NCI-H2227 treated with DMSO at 0.1 percent for 48 hours (cell line): ENCODE data around the gene MAST3.
"Not testable (repeated sequence)": the region's sequence is repeated elsewhere in the genome, so short reads cannot be mapped to it uniquely, and the experiment has no call there.

Source experiments
- DNase-seq: peaks from one replicate; lab custom pipeline; 2025; lab: John Stamatoyannopoulos, UW

MAST3 gene

DNA sequence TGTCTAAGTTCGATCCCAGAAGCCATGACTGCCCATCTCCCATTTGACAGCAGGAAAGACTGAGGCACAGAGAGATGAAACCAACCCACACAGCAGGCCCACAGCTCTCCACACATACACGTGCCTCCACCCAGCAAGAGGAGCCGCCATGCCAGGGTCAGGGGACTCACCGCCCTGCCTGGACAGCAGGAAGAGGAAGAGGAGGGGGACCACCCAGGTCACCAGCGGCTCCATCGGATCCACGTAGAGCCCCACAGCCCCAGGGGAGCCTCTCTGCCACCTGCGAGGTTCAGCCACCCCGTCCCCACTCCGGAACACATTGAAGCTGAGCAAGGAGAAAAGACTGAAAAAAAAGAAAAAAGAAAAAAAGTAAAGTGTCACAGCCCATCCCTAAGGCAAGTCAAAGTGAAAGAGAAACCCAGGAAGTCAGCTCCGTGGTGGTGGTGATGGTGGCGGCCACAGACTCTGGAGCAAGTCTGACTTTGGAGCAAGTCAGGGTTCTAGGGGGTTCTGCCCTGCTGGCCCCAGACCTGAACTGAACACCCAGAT lies 10.9 kb upstream of the MAST3 start, which contains the start of gene IL12RB1:
TSS of gene IL12RB1 (minus strand) at position 345 of the 549 bp plus-strand sequence. CDS start at position 234, 111 bp downstream.
- DNase-seq: no peak

DNA sequence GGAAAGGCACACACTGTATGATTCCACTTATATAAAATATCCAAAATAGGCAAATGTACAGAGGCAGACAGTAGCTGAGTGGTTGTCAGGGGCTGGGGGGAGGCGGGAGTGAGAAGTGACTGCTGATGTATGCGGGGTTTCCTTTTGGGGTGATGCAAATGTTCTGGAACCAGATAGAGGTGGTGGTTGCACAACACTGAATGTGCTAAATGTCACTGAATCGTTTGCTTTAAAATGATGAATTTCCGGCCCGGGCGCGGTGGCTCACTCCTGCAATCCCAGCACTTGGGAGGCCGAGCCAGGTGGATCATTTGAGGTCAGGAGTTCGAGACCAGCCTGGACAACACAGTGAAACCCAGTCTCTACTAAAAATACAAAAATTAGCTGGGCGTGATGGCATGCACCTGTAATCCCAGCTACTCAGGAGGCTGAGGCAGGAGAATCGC lies 8.5 kb upstream of the MAST3 start:
- DNase-seq: not testable (repeated sequence)

- no peak for DNase-seq
These were observed 7.9 kb upstream of the MAST3 start for GRCh38 chr19:18089726-18090125.

GRCh38 chr19:18090545-18091216 lies 6.9 kb upstream of the MAST3 start:
- DNase-seq: no peak

- no peak for DNase-seq
These were observed 6.4 kb upstream of the MAST3 start for GRCh38 chr19:18091217-18091608.

- no peak for DNase-seq
These were observed 4.0 kb upstream of the MAST3 start for GRCh38 chr19:18093439-18094161.

- DNase-seq: no peak
These were observed 1.3 kb upstream of the MAST3 start for GRCh38 chr19:18096258-18096657.

- DNase-seq: no peak
These were observed 664 bp downstream of the MAST3 start for GRCh38 chr19:18097993-18098890.

DNA sequence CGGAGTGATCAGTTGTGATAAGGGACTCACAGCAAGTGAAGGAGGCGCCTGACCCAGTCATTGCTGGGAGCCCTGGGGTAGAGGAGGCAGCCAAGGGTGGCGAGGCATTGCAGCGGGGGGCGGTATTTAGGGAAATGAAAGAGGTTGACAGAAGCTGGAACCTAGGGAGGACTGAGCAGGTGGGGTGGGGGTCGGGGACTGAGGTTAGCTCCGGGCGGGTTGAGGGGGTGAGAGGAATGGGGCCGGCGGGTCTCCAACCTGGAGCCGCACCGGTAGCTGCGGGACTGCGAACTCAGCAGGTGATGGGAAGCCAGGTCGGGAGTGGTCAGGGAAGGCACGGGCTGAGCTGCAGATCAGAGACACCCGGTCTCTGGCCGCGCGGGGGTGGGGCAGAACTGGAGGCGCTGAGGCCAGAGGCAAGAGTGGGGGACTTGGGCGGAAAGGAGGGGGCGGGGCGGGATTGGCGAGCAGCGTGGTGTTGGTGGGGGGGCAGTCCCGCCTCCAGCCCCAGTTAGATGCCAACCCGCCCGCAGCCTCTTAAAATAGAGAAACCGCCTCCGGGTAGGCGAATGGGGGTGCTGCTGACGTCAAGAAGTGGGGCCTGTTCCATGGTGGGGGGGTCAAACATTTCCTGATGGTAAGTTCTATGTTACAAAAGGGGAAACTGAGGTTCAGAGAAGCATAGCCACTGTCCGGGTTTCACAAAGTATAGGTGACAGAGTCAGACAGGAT lies 1.5 kb downstream of the MAST3 start:
- no peak for DNase-seq

DNA sequence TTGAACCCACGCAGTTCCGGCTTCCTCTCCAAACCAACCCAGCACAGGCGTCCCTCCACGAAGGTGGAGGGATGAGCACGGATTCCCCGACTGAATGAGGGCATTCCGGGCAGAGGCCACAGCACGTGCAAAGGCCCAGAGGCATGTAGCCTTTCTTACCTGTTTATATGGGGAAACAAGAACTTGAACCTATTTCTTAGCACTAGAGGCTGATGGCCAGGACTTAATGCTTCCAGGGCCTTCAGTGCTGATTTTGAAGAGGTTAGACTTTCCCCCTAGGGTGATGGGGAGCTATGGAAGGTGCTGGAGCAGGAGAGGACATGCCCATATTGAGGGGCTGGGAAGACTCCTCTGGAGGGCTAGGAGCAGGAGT lies 2.0 kb downstream of the MAST3 start:
- no peak for DNase-seq

- DNase-seq: no peak
These were observed 3.1 kb downstream of the MAST3 start for GRCh38 chr19:18100710-18101109.

GRCh38 chr19:18101268-18101667 lies 3.7 kb downstream of the MAST3 start:
- no peak for DNase-seq

DNA sequence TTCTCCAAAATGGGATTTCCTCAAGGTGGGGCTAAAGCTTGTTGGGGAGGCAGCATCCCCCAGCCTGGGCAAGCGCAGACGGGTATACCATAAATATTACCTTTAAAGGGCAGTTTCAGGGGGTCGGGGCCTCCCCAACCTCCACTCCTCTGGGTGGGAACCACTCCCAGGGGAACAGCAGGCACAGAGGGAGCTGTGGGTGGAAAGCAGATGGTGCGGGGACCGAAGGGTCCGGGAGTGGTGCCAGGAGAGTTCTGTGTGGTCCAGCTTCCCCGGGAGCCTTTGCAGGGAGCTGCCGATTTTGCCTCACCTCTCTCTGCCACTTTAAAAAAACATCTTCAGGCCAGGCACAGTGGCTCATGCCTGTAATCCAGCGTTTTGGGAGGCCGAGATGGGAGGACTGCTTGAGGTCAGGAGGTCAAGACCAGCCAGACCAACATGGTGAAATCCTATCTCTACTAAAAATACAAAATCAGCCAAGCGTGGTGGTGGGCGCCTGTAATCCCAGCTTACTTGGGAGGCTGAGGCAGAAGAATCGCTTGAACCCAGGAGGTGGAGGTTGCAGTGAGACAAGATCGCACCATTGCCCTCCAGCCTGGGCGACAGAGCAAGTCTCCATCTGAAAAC lies 5.5 kb downstream of the MAST3 start:
- no peak for DNase-seq

- no peak for DNase-seq
These were observed 7.2 kb downstream of the MAST3 start for GRCh38 chr19:18104793-18105131.

- not testable (repeated sequence) for DNase-seq
These were observed 7.7 kb downstream of the MAST3 start for GRCh38 chr19:18105259-18105658.

GRCh38 chr19:18107235-18107634 lies 9.7 kb downstream of the MAST3 start:
- DNase-seq: no peak

- no peak for DNase-seq
These were observed 11.3 kb downstream of the MAST3 start for GRCh38 chr19:18108897-18109296.

DNA sequence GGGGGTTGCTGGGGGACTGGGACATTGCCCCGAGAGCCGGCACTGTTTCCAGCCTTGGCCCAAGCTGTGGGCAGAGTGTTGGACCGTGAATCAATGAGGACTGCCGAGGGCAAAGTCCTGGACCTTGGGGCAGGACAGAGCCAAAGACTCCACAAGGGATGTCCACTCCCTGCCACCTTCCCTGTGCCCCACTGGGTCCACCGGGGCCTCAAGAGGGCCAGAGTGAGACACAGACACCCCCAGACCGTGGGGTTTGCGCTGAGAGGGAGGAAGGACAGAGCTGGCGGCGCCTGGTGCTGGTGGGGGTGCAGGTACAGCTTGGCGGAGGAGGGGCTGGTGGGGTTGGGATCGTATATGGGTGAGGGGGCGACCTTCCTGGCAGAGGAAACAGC lies 11.8 kb downstream of the MAST3 start:
- DNase-seq: no peak

DNA sequence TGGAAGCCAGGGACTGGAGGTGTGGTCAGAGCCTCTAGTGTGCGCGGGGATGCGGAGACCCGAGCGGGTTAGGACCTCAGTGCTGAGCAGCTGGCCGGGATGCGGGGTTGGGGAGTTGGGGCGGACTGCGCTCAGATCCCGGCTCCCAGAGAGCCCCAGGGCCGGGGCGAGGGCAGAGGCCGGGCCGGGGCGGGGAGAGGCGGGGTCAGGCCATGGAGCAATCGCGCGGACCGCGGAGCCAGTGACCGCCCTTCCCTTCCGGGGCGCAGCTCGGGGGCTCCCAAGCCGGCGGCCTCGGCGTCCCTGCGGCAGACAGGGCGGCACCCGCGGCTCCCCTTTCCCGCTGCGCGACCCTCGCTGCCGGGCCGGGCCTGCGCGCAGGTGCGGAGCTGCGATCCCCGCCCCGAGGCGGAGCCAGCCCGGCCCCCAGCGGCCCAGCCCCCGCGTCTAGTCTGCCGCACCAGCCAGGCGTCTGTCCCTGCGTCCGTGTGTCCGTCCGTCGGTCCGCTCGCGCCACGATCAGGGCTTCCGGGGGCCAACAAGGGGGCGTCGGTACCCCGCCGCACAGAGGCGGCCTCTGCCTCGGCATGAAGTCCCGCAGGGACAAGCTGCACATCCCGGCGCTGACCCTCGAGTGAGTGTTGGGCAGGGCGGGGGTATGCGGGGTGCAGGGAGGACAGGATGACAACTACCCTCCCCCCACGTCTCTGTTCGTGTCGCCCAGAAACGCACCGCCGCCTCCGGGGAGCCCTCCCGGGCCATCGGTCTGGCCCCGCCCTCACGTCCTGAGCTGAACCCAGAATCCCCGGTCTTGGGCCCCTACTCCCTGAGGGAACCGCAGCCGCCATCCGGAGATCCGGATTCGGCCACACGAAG lies 12.4 kb downstream of the MAST3 start:
- no peak for DNase-seq

DNA sequence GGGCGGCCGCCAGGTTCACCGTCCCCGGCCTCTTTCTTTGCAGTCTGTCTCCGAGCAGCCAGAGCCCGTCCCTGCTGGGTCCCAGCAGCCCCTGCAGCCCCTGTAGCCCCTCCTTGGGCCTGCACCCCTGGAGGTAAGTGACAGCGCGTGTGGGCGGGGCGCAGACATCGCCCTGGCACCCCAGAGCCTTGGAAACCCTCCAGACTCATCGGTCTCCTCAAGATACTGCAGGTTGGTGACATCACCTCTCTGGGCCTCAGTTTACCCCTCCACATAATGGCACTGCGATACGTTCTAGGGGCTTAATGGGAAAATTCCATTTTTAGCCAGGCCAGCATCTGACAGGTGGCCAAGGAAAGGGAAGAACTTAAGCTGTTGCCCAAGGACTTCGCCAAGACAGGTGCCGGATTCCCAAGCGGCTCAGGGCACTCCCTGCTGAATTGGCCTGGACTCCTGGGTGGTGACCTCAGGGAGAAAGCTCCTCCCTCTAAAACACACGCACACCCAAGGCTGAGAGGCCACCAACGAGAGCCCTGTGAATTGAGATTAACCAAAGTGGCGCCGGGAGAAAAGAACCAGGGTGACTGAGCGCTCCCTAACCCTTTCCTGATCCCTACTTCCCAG lies 13.1 kb downstream of the MAST3 start:
- no peak for DNase-seq
